Thymus (tissue), 14 donors: ENCODE measurements around the gene KHDRBS2. TPM values are rescaled to one million over a fixed set of nuclear protein-coding genes. Genes with fewer than 3 reads are reported as not detected.
A peak's percentile ranks its signal among the peaks of the same experiment; 100 is the strongest.

Source experiments
- DNase-seq, 9 donors: peaks; one replicate each; pipeline ENCODE4 v3.0.0-alpha.2; 2013; ENCODE audit warnings: low spot score in 9 of 9, low read depth in 6 of 9, missing footprints in 1 of 9
- H3K27ac ChIP-seq, 2 donors: one replicate each; pipeline ENCODE4 v1.5.1; 2013; ENCODE audit warnings: control low read depth in 1 of 2, low read depth in 1 of 2, low read length in 1 of 2, mild to moderate bottlenecking in 1 of 2, moderate library complexity in 1 of 2
- H3K27me3 ChIP-seq, 2 donors: one replicate each; pipeline ENCODE4 v1.5.1; 2013; ENCODE audit warnings: low read length in 1 of 2; ENCODE audit not compliant: control insufficient read depth in 2 of 2, insufficient read depth in 1 of 2
- H3K36me3 ChIP-seq, 2 donors: one replicate each; pipeline ENCODE4 v1.5.1; 2013; ENCODE audit warnings: low read length in 1 of 2, mild to moderate bottlenecking in 1 of 2, moderate library complexity in 1 of 2; ENCODE audit not compliant: control insufficient read depth in 2 of 2, insufficient read depth in 2 of 2
- H3K4me1 ChIP-seq, 2 donors: one replicate each; pipeline ENCODE4 v1.5.1; 2013; ENCODE audit warnings: low read length in 2 of 2; ENCODE audit not compliant: control insufficient read depth in 2 of 2, insufficient read depth in 2 of 2
- H3K4me3 ChIP-seq, 2 donors: one replicate each; pipeline ENCODE4 v1.5.1; 2013; ENCODE audit warnings: low read length in 2 of 2, control low read depth in 1 of 2, mild to moderate bottlenecking in 1 of 2
- H3K9me3 ChIP-seq, 2 donors: one replicate each; pipeline ENCODE4 v1.5.1; 2013; ENCODE audit warnings: low read length in 1 of 2, mild to moderate bottlenecking in 1 of 2; ENCODE audit not compliant: control insufficient read depth in 2 of 2, insufficient read depth in 1 of 2
- WGBS: extraction: QIAGEN DNeasy Blood & Tissue Kit; methylation state at CpG from one replicate; pipeline ENCODE4 v1.1.7; 2013; 5-methylcytosine and 5-hydroxymethylcytosine counted together
- long read RNA-seq, 10 donors: transcript quantifications; one replicate each; lab custom pipeline, GENCODE V29; 2026
- polyA plus RNA-seq: library from polyadenylated mRNA; stranded (reverse); fragments of 200-250 nt; gene quantifications from one replicate; pipeline ENCODE4 v1.2.3, GENCODE V29; 2013
- total RNA-seq: library from RNA; stranded (reverse); fragments of 120-200 nt; gene quantifications from one replicate; pipeline ENCODE4 v1.2.4, GENCODE V29; 2013
- donor health status: healthy.

The KHDRBS2 gene
- total RNA-seq (1.5 TPM), polyA plus RNA-seq (0.71 TPM)
- long read RNA-seq, donor 1: 0 reads
- long read RNA-seq, donor 2: 0 reads
- long read RNA-seq, donor 3: 0 reads
- long read RNA-seq, donor 4: 0 reads
- long read RNA-seq, donor 5, partial matches to known transcripts: 0 of 1 reads
- long read RNA-seq, donor 5, other reads (novel, unspliced or antisense): 0 of 1 reads
- long read RNA-seq, donor 6: 0 reads
- long read RNA-seq, donor 7: 0 reads
- long read RNA-seq, donor 8: 0 reads
- long read RNA-seq, donor 9: 0 reads
- long read RNA-seq, donor 10: 0 reads

DNA sequence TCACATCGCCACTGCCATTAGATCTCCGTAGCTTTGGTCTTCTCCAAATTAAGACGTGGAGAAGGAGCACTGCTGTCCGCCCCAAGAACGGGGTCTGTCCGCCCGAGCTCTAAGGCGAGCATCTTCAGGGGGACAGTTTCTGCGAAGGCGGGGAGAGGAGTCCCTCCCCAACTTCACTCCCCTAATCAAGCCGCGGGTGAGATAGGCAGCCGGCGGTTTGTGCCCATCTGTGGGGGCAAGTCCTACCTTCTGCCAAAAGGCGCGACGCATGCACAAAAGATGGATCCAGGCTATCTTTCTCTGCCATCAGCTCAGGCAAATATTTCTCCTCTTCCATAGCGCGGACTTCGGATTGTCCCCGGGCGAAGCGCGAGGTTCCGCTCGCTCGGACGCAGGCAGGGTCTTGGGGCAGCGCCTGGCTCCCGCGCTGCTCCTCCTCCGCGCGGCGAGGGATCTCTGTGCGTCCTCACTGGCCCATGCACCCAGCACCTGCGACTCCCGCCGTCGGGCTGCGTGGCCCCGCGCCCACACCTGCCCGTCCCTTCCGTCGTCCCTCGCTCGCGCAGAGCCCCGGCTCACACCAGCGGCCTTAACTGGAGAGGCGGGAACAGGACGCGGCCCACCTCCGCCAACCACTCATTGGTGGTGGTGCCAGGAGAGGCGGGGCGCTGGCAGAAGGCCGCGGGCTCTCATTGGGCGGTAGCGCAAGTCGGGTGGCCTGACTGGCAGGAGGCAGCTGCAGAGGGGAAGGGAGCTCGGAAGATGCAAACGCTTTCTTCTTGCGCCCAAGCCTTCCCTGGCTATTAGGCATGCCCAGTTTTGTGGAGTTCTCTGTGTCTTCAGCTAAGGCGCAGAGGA is at the start of gene KHDRBS2:
TSS of gene KHDRBS2 (minus strand) at position 614 of the 858 bp plus-strand sequence.
- Histone ChIP-seq H3K36me3 (no peaks in the 10 kb centered on the region), H3K9me3 (peaks cover 0 to 4% of the 10 kb centered on the region in 2 donors), H3K4me3 (peak within 1 kb of the TSS; percentile 43 to 54), H3K27me3 (peaks cover 3 to 13% of the 10 kb centered on the region in 2 donors), H3K4me1 (peaks cover 0 to 5% of the 10 kb centered on the region in 2 donors), H3K27ac (no peak within 1 kb of the TSS)
- under 1% methylated on average over 66 of the region's 66 CpGs for WGBS
- DNase-seq: peak; percentile 33 to 86 (median 67)

DNA sequence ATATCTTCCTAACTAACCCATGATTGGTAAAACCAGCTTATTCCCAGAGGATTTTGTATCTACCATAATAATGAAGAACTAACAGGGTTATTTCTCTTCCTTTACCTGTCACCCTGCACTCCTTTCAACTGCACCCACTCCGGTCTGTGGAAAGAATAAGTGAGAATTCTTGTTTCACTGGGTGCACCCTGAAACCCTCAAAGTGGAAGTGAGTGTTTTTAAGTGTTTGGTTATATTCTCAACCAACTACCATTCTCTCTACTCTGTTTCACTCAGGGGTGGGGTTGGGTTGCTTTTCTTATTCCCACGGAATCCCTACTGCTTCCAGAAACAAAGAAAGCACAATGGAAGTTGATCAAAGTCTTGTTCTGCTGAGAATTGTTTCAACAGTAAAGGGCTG is 42.6 kb upstream of the KHDRBS2 start:
- H3K9me3 ChIP-seq: no peaks in the 10 kb centered on the region
- DNase-seq: no peak
- no peak overlapping the region for H3K4me3 ChIP-seq
- no peaks in the 10 kb centered on the region for H3K4me1 ChIP-seq
- no peaks in the 10 kb centered on the region for H3K36me3 ChIP-seq
- no peak overlapping the region for H3K27ac ChIP-seq
- 96% methylated on average over 2 of the region's 2 CpGs for WGBS
- no peaks in the 10 kb centered on the region for H3K27me3 ChIP-seq

DNA sequence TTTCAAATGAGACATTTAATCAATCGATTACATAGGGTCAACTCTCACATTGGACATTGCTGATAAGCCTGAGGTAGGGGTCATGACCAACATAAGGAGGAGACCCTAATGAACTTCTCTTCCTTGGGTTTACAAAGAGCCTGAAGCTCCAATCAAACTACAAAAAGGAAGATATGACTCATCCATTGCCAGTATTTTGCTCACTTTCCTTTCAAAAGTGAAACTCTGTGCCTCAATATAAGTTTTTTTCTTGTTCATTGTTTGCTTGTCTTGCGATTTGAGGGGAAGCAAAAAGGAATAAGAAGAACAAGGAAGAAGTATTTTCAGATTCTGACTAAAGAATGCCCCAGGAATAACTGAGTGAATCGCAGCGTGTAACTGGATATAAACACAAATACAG is 38.8 kb upstream of the KHDRBS2 start:
- Histone ChIP-seq H3K4me3 (no peak overlapping the region), H3K36me3 (no peaks in the 10 kb centered on the region), H3K27me3 (no peaks in the 10 kb centered on the region), H3K4me1 (no peaks in the 10 kb centered on the region), H3K27ac (no peak overlapping the region), H3K9me3 (no peaks in the 10 kb centered on the region)
- WGBS: 75% methylated on average over 4 of the region's 4 CpGs
- no peak for DNase-seq

DNA sequence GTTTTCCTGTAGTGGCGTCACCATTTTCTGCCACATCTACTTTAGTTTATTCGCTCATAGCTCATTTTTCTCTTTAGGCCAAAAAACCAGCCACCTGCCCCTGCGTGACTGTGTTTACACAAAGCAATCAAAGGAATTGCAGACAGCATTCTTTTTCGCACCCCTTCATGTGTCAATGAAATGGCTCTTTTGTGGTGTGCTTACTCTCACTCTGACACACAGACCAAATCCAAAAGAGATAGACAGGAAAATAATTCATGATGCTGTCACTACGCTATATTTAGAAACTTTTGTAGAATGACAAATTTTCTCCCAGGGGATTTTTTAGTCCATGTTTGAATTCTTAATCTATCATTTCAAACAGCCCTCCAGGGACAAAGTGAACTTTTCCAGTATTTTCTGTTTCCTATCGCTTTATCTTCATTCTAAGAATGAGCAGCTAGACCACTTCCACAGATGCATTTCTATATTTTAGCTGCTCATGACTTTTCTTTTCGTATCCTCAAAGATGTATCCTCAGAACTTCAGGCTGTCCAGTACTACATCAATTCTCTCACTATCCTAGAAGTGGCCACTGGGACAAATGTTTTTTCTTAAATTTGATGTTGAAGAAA is 37.9 kb upstream of the KHDRBS2 start:
- Histone ChIP-seq H3K4me3 (no peak overlapping the region), H3K27ac (no peak overlapping the region), H3K27me3 (no peaks in the 10 kb centered on the region), H3K4me1 (no peaks in the 10 kb centered on the region), H3K36me3 (no peaks in the 10 kb centered on the region), H3K9me3 (no peaks in the 10 kb centered on the region)
- no peak for DNase-seq
- WGBS: 94% methylated on average over 7 of the region's 7 CpGs

DNA sequence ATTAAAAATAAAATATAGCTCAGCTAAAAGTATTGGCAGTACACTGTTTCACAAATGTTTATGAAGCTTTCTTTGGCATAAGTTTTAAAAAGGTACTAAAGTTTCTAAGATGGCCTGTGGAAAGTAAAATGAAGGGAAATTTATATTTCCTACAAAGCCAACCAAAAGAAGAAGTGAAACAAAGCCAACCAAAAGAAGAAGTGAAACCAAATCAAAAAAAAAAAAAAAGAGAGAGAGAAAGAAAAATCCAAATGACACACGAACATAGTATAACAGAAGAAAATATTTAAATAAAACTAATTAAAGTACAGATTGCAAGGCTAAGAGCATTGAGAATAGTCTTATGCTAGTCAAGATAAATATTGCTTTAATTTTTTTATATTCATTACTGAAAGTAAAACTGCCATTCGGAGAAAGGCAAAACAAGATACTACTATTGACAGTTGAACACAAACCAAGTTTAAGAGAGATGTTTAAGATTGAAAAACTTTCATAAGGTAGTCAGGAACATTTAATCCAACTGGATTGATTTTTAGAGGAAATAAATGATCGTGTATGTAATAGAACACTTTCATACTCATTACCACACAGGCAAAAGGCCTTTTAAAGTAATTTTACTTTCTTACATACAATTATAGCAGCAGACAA is 12.8 kb upstream of the KHDRBS2 start:
- no peak for DNase-seq
- Histone ChIP-seq H3K27ac (no peak overlapping the region), H3K4me3 (no peak overlapping the region), H3K27me3 (no peaks in the 10 kb centered on the region), H3K4me1 (no peaks in the 10 kb centered on the region), H3K9me3 (no peaks in the 10 kb centered on the region), H3K36me3 (no peaks in the 10 kb centered on the region)
- 75% methylated on average over 3 of the region's 3 CpGs for whole genome bisulfite sequencing

DNA sequence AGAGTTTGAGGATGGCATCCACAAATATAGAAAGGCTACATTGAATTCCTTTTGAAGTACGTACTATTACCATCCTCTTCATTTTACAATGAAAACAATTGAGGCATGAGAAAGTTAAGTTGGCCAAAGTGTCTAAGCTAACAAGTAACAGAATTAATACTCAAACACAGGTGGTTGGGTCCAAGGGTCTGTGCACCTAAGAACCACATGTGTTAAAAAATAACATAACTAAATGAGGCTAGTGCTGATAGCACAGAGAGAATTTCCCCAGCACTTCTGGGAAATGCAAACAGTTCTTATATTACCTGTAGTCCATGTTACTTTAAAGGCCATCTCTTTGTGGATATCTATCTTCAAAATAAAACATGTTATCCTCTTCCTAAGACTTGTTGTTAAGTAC is 10.5 kb upstream of the KHDRBS2 start:
- H3K4me1 ChIP-seq: no peaks in the 10 kb centered on the region
- no peaks in the 10 kb centered on the region for H3K9me3 ChIP-seq
- 98% methylated on average over 1 of the region's 1 CpG for whole genome bisulfite sequencing
- H3K4me3 ChIP-seq: no peak overlapping the region
- H3K27me3 ChIP-seq: no peaks in the 10 kb centered on the region
- no peaks in the 10 kb centered on the region for H3K36me3 ChIP-seq
- no peak for DNase-seq
- no peak overlapping the region for H3K27ac ChIP-seq

DNA sequence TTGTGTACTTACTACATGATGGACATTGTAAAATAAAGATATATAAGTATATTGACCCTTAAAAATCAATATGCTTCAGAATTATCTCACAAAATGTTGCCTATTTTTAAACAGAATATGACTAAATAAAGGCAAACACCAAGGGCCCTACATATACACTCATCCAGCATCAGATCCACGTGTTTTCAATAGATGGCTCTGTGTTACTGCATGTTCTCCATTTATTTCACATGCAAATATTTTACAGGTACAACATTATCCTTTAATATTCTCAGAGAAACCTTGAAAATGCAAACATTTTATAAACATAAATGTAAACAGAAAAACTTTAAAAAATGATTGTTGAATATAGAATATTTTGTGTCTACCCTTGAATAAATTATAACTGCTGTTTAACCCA is 2.9 kb upstream of the KHDRBS2 start:
- Histone ChIP-seq H3K27ac (no peak overlapping the region), H3K36me3 (no peaks in the 10 kb centered on the region), H3K4me3 (no peak overlapping the region), H3K9me3 (peaks cover 0 to 4% of the 10 kb centered on the region in 2 donors), H3K27me3 (peaks cover 3 to 13% of the 10 kb centered on the region in 2 donors), H3K4me1 (peaks cover 0 to 5% of the 10 kb centered on the region in 2 donors)
- DNase-seq: no peak
- 80% methylated on average over 1 of the region's 1 CpG for WGBS

DNA sequence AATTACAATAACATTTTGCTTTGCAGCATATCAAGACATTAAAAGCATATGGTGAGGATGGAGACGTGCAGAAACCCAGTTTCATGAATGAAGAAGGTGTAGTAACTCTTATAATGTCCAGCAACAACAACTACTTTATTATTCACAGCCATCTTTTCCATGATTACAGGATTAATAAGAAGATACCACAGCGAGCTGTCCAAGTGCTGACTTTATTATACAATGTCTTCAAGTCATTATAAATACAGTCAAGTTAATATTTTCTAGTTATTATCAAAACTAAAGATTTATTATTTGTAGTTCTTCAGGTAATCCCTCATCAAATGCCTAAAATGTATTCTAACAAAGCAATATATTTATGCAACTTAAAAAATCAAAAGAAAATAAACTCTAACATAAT is 2.5 kb upstream of the KHDRBS2 start:
- no peak overlapping the region for H3K27ac ChIP-seq
- no peak for DNase-seq
- 88% methylated on average over 2 of the region's 2 CpGs for WGBS
- H3K4me3 ChIP-seq: no peak overlapping the region
- H3K36me3 ChIP-seq: no peaks in the 10 kb centered on the region
- H3K27me3 ChIP-seq: peaks cover 3 to 13% of the 10 kb centered on the region in 2 donors
- peaks cover 0 to 4% of the 10 kb centered on the region in 2 donors for H3K9me3 ChIP-seq
- H3K4me1 ChIP-seq: peaks cover 0 to 5% of the 10 kb centered on the region in 2 donors
